ENCODE results near the gene CHD9.

DNA sequence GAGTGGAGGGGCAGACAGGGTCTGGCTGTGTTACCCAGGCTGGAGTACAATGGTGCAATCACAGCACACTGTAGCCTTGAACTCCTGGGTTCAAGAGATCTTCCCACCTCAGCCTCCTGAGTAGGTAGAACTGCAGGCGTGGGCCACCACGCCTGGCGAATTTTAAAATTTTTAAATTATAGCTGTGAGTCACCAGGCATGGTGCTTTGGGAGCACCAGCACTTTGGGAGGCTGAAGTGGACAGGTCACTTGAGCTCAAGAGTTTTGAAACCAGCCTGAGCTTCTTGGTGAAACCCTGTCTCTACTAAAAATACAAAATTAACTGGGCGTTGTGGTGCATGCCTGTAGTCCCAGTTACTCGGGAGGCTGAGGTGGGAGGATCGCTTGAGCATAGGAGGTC, 114.0 kb downstream of the CHD9 start:
- TF ChIP-seq, protein P1, sequence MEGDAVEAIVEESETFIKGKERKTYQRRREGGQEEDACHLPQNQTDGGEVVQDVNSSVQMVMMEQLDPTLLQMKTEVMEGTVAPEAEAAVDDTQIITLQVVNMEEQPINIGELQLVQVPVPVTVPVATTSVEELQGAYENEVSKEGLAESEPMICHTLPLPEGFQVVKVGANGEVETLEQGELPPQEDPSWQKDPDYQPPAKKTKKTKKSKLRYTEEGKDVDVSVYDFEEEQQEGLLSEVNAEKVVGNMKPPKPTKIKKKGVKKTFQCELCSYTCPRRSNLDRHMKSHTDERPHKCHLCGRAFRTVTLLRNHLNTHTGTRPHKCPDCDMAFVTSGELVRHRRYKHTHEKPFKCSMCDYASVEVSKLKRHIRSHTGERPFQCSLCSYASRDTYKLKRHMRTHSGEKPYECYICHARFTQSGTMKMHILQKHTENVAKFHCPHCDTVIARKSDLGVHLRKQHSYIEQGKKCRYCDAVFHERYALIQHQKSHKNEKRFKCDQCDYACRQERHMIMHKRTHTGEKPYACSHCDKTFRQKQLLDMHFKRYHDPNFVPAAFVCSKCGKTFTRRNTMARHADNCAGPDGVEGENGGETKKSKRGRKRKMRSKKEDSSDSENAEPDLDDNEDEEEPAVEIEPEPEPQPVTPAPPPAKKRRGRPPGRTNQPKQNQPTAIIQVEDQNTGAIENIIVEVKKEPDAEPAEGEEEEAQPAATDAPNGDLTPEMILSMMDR (IDR thresholded peaks at IDR 0.05) = no peak
- no peak for TF ChIP-seq POLR2A (IDR thresholded peaks at IDR 0.05)
